VCaP (cell line): ENCODE data around the gene CDH13.

Experiments
- H3K27ac ChIP-seq: fragments of 450-650 bp; 2 replicates; pipeline ENCODE4 v1.5.1; 2017
- CTCF ChIP-seq: fragments of 450-650 bp; conservative IDR thresholded peaks from 2 replicates; pipeline ENCODE4 v1.5.1; 2017; ENCODE audit warnings: mild to moderate bottlenecking, moderate library complexity

CDH13 gene

GRCh38 chr16:83698964-83699363 lies 1072.2 kb downstream of the CDH13 start:
- no peak overlapping the region for H3K27ac ChIP-seq
- no peak for TF ChIP-seq CTCF

- no peak for TF ChIP-seq CTCF
- H3K27ac ChIP-seq = no peak overlapping the region
Measured at GRCh38 chr16:83699817-83700216, 1073.0 kb downstream of the CDH13 start.

- no peak overlapping the region for H3K27ac ChIP-seq
- no peak for TF ChIP-seq CTCF
Measured at GRCh38 chr16:83700918-83701317, 1074.1 kb downstream of the CDH13 start.

- H3K27ac ChIP-seq = no peak overlapping the region
Measured at GRCh38 chr16:83701494-83701893, 1074.7 kb downstream of the CDH13 start.

GRCh38 chr16:83704656-83705055 lies 1077.9 kb downstream of the CDH13 start:
- TF ChIP-seq CTCF = no peak
- H3K27ac ChIP-seq = no peak overlapping the region

More at GRCh38 chr16:83701494-83701893, 1074.7 kb downstream of the CDH13 start:
- TF ChIP-seq CTCF = no peak

- TF ChIP-seq CTCF = no peak
Measured at GRCh38 chr16:83705856-83706255, 1079.1 kb downstream of the CDH13 start.

GRCh38 chr16:83706394-83706793 lies 1079.6 kb downstream of the CDH13 start:
- TF ChIP-seq CTCF = no peak
- H3K27ac ChIP-seq = no peak overlapping the region

More at GRCh38 chr16:83705856-83706255, 1079.1 kb downstream of the CDH13 start:
- no peak overlapping the region for H3K27ac ChIP-seq

GRCh38 chr16:83711069-83711468 lies 1084.3 kb downstream of the CDH13 start:
- no peak overlapping the region for H3K27ac ChIP-seq
- TF ChIP-seq CTCF = no peak
